Ramos (cell line): ENCODE results near the gene APPBP2.
"Not testable (repeated sequence)": the region's sequence is repeated elsewhere in the genome, so short reads cannot be mapped to it uniquely, and the experiment has no call there.

ENCODE experiments used
- in situ Hi-C: fragments of 300-500 bp; cut with MboI; formaldehyde crosslinking; loops from one replicate; pipeline ENCODE4 v1.14.3; 2022; ENCODE audit warnings: low sequenced_read_pairs; ENCODE audit not compliant: unreplicated experiment

The APPBP2 gene

GRCh38 chr17:60506312-60506711 is 19.7 kb downstream of the APPBP2 start:
- in situ Hi-C loops = no loop called here

GRCh38 chr17:60502145-60502544 is 23.9 kb downstream of the APPBP2 start:
- in situ Hi-C loops = no loop called here

GRCh38 chr17:60501589-60501988 is 24.5 kb downstream of the APPBP2 start:
- in situ Hi-C loops = no loop called here

GRCh38 chr17:60496041-60496440 is 30.0 kb downstream of the APPBP2 start:
- in situ Hi-C loops = no loop called here

- in situ Hi-C loops = no loop called here
Observed at GRCh38 chr17:60495260-60495659, 30.8 kb downstream of the APPBP2 start.

GRCh38 chr17:60493847-60494321 is 32.2 kb downstream of the APPBP2 start:
- in situ Hi-C loops = no loop called here

- in situ Hi-C loops = no loop called here
Observed at GRCh38 chr17:60491771-60492170, 34.3 kb downstream of the APPBP2 start.

- in situ Hi-C loops = not testable (repeated sequence)
Observed at GRCh38 chr17:60490594-60490993, 35.4 kb downstream of the APPBP2 start.

GRCh38 chr17:60481604-60482003 is 44.4 kb downstream of the APPBP2 start:
- in situ Hi-C loops = no loop called here

GRCh38 chr17:60473788-60474187 is 52.3 kb downstream of the APPBP2 start:
- in situ Hi-C loops = no loop called here

- in situ Hi-C loops = no loop called here
Observed at GRCh38 chr17:60472449-60472848, 53.6 kb downstream of the APPBP2 start.

GRCh38 chr17:60471451-60471850 is 54.6 kb downstream of the APPBP2 start:
- in situ Hi-C loops = no loop called here

GRCh38 chr17:60468371-60468770 is 57.7 kb downstream of the APPBP2 start:
- in situ Hi-C loops = no loop called here

- in situ Hi-C loops = no loop called here
Observed at GRCh38 chr17:60464343-60464742, 61.7 kb downstream of the APPBP2 start.

GRCh38 chr17:60463157-60463835 is 62.7 kb downstream of the APPBP2 start:
- in situ Hi-C loops = no loop called here

- in situ Hi-C loops = no loop called here
Observed at GRCh38 chr17:60461584-60461983, 64.5 kb downstream of the APPBP2 start.

GRCh38 chr17:60457148-60457547 is 68.9 kb downstream of the APPBP2 start:
- in situ Hi-C loops = no loop called here

GRCh38 chr17:60455378-60455777 is 70.7 kb downstream of the APPBP2 start:
- in situ Hi-C loops = no loop called here

- in situ Hi-C loops = no loop called here
Observed at GRCh38 chr17:60451965-60452364, 74.1 kb downstream of the APPBP2 start.

- in situ Hi-C loops = no loop called here
Observed at GRCh38 chr17:60451071-60451470, 75.0 kb downstream of the APPBP2 start.

- in situ Hi-C loops = no loop called here
Observed at GRCh38 chr17:60447375-60447774, 78.7 kb downstream of the APPBP2 start.

GRCh38 chr17:60445144-60445543 is 80.9 kb downstream of the APPBP2 start:
- in situ Hi-C loops = no loop called here
